ENCODE measurements around the gene TCF4. TPM values are rescaled to one million over a fixed set of nuclear protein-coding genes. Genes with fewer than 3 reads are reported as not detected.

The TCF4 gene
- total RNA-seq, 1 experiment from 2014 or later, result 12.5 TPM

DNA sequence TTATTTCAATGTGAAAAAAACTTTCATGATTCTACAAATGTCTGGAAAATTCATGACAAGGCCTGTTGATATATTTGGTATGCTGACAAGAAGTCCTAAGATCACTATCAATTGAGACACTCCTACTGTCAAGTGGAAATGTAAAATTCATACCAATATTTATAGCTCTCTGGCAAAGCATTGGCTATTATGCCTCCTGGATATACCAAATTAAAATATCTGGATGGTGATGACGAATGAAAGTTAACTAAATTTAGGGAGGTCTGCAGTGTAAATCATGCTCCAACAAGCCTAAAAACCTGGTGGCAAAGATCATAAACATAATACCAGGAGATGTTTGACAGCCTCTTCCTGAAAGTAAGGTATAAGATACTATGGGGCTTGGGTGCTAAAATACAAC is 41.1 kb upstream of the TCF4 start:
- H3K9me2 ChIP-seq (replicated peaks; ENCODE audit: low read length), result no peaks in the 10 kb centered on the region
- H4K20me1 ChIP-seq (ENCODE audit: low read length), result no peaks in the 10 kb centered on the region
- H3F3A ChIP-seq (ENCODE audit: low read length, unreplicated experiment), result no peaks in the 10 kb centered on the region
- ChIA-PET POLR2A (ENCODE audit: unreplicated experiment) (no interaction called here), CTCF (no interaction called here)
- BruUV-seq (replicated peaks), result no TSS peak
- no peaks in the 10 kb centered on the region for H3K36me3 ChIP-seq (ENCODE audit: low read depth, low read length)
- no peak overlapping the region for H3K27ac ChIP-seq (ENCODE audit: low read length)
- H3K4me3 ChIP-seq (ENCODE audit: low read length), result no peak overlapping the region
- no peaks in the 10 kb centered on the region for H3K9me3 ChIP-seq (ENCODE audit: low read length)
- H2AFZ ChIP-seq (ENCODE audit: low read length), result no peak overlapping the region
- no peak overlapping the region for H3K4me2 ChIP-seq (ENCODE audit: low read length)
- H3K27me3 ChIP-seq (ENCODE audit: low read length), result no peaks in the 10 kb centered on the region
- no peaks in the 10 kb centered on the region for H3K4me1 ChIP-seq (ENCODE audit: insufficient read depth, low read length)
- H3K79me2 ChIP-seq (ENCODE audit: low read length), result no peaks in the 10 kb centered on the region
- ATAC-seq (no peak), DNase-seq (no peak)
- TF ChIP-seq EZH2 (IDR thresholded peaks at IDR 0.05; ENCODE audit: low read length, unreplicated experiment), result no peak
- TF ChIP-seq EZH2phosphoT487 (IDR thresholded peaks at IDR 0.05; ENCODE audit: borderline replicate concordance, low read length), result no peak
- TF ChIP-seq, protein P1, sequence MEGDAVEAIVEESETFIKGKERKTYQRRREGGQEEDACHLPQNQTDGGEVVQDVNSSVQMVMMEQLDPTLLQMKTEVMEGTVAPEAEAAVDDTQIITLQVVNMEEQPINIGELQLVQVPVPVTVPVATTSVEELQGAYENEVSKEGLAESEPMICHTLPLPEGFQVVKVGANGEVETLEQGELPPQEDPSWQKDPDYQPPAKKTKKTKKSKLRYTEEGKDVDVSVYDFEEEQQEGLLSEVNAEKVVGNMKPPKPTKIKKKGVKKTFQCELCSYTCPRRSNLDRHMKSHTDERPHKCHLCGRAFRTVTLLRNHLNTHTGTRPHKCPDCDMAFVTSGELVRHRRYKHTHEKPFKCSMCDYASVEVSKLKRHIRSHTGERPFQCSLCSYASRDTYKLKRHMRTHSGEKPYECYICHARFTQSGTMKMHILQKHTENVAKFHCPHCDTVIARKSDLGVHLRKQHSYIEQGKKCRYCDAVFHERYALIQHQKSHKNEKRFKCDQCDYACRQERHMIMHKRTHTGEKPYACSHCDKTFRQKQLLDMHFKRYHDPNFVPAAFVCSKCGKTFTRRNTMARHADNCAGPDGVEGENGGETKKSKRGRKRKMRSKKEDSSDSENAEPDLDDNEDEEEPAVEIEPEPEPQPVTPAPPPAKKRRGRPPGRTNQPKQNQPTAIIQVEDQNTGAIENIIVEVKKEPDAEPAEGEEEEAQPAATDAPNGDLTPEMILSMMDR (conservative IDR thresholded peaks at IDR 0.05; ENCODE audit: low read depth, low read length), result no peak
- H3K9ac ChIP-seq (ENCODE audit: low read length), result no peak overlapping the region
- intact Hi-C loops (cut with micrococcal nuclease), result no loop called here

- ATAC-seq, result no peak
Measured at GRCh38 chr18:55627007-55627406, 39.0 kb upstream of the TCF4 start.

GRCh38 chr18:55625901-55626300 is 37.9 kb upstream of the TCF4 start:
- no peaks in the 10 kb centered on the region for H4K20me1 ChIP-seq (ENCODE audit: low read length)

More at GRCh38 chr18:55627007-55627406, 39.0 kb upstream of the TCF4 start:
- Histone ChIP-seq H3K9ac (ENCODE audit: low read length) (no peak overlapping the region), H3K9me3 (ENCODE audit: low read length) (no peaks in the 10 kb centered on the region), H3K4me3 (ENCODE audit: low read length) (no peak overlapping the region), H3K9me2 (replicated peaks; ENCODE audit: low read length) (no peaks in the 10 kb centered on the region), H3F3A (ENCODE audit: low read length, unreplicated experiment) (no peaks in the 10 kb centered on the region), H3K79me2 (ENCODE audit: low read length) (no peaks in the 10 kb centered on the region), H3K4me1 (ENCODE audit: insufficient read depth, low read length) (no peaks in the 10 kb centered on the region), H3K27me3 (ENCODE audit: low read length) (no peaks in the 10 kb centered on the region), H3K27ac (ENCODE audit: low read length) (no peak overlapping the region), H4K20me1 (ENCODE audit: low read length) (no peaks in the 10 kb centered on the region), H2AFZ (ENCODE audit: low read length) (no peak overlapping the region), H3K4me2 (ENCODE audit: low read length) (no peak overlapping the region), H3K36me3 (ENCODE audit: low read depth, low read length) (no peaks in the 10 kb centered on the region)
- TF ChIP-seq, protein P1 (conservative IDR thresholded peaks at IDR 0.05; ENCODE audit: low read depth, low read length), result no peak
- TF ChIP-seq EZH2phosphoT487 (IDR thresholded peaks at IDR 0.05; ENCODE audit: borderline replicate concordance, low read length), result no peak
- no peak for TF ChIP-seq EZH2 (IDR thresholded peaks at IDR 0.05; ENCODE audit: low read length, unreplicated experiment)
- CTCF ChIA-PET, result no interaction called here
- DNase-seq, result no peak
- BruUV-seq (replicated peaks), result no TSS peak
- POLR2A ChIA-PET (ENCODE audit: unreplicated experiment), result no interaction called here
- intact Hi-C loops (cut with micrococcal nuclease), result no loop called here

More at GRCh38 chr18:55625901-55626300, 37.9 kb upstream of the TCF4 start:
- H3K27ac ChIP-seq (ENCODE audit: low read length), result no peak overlapping the region
- BruUV-seq (replicated peaks), result no TSS peak
- no peak for TF ChIP-seq EZH2phosphoT487 (IDR thresholded peaks at IDR 0.05; ENCODE audit: borderline replicate concordance, low read length)
- DNase-seq (no peak), ATAC-seq (no peak)
- intact Hi-C loops (cut with micrococcal nuclease), result no loop called here
- no peaks in the 10 kb centered on the region for H3K9me3 ChIP-seq (ENCODE audit: low read length)
- no peak overlapping the region for H3K4me3 ChIP-seq (ENCODE audit: low read length)
- H3K4me1 ChIP-seq (ENCODE audit: insufficient read depth, low read length), result no peaks in the 10 kb centered on the region
- H3K36me3 ChIP-seq (ENCODE audit: low read depth, low read length), result no peaks in the 10 kb centered on the region
- H3K27me3 ChIP-seq (ENCODE audit: low read length), result no peaks in the 10 kb centered on the region
- H3K9me2 ChIP-seq (replicated peaks; ENCODE audit: low read length), result no peaks in the 10 kb centered on the region
- ChIA-PET POLR2A (ENCODE audit: unreplicated experiment) (no interaction called here), CTCF (no interaction called here)
- H2AFZ ChIP-seq (ENCODE audit: low read length), result no peak overlapping the region
- H3K4me2 ChIP-seq (ENCODE audit: low read length), result no peak overlapping the region
- no peaks in the 10 kb centered on the region for H3F3A ChIP-seq (ENCODE audit: low read length, unreplicated experiment)
- H3K9ac ChIP-seq (ENCODE audit: low read length), result no peak overlapping the region
- no peaks in the 10 kb centered on the region for H3K79me2 ChIP-seq (ENCODE audit: low read length)
